ENCODE results near the gene CCDC144A.

DNA sequence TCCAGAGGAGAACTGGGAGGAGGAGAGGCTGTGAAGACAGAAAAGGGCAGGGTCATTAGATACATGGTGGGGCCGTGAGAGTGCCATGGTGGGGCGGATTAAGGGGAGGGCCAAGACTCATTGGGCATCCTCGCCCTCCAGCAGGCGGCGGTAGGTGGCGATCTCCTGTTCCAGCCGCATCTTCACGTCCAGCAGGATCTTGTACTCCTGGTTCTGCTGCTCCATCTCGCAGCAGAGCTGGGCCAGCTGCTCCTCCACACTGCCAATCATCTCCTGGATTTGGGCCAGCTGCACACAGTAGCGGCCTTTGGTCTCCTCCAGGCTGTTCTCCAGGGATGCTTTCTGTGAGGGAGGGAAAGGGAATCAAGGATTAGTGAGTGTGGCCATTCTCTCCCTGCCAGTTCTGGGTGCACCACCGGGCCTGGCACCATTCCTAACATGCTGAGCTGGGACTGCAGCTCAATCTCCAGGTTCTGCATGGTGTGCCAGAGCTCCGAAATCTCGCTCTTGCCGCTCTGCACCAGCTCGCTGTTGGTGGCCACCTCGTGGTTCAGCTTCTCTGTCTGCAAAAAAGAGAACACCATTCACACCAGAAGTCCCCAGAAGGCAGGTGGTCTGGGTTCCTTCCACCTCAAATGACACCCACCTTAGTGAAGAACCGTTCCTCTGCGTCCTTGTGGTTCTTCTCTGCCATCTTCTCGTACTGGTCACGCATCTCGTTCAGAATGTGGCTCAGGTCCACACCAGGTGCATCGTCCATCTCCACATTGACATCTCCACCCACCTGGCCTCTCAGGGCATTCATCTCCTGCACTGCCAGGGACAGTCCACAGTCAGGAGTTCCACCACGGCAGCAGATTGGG, 129.0 kb downstream of the CCDC144A start:
- TF ChIP-seq FOXM1 (IDR thresholded peaks at IDR 0.05; ENCODE audit: borderline replicate concordance), result no peak
- TF ChIP-seq TARDBP (IDR thresholded peaks at IDR 0.05), result no peak
- TF ChIP-seq BHLHE40 (IDR thresholded peaks at IDR 0.05; ENCODE audit: borderline replicate concordance), result no peak
- no peak for TF ChIP-seq SUZ12 (IDR thresholded peaks at IDR 0.05)
- no peak for TF ChIP-seq ARNT (IDR thresholded peaks at IDR 0.05)
- no peak for TF ChIP-seq ZNF384 (IDR thresholded peaks at IDR 0.05)
- TF ChIP-seq HDGF (IDR thresholded peaks at IDR 0.05; ENCODE audit: borderline replicate concordance), result no peak
- no peak for TF ChIP-seq FOXK2 (IDR thresholded peaks at IDR 0.05)
- TF ChIP-seq, protein P1, sequence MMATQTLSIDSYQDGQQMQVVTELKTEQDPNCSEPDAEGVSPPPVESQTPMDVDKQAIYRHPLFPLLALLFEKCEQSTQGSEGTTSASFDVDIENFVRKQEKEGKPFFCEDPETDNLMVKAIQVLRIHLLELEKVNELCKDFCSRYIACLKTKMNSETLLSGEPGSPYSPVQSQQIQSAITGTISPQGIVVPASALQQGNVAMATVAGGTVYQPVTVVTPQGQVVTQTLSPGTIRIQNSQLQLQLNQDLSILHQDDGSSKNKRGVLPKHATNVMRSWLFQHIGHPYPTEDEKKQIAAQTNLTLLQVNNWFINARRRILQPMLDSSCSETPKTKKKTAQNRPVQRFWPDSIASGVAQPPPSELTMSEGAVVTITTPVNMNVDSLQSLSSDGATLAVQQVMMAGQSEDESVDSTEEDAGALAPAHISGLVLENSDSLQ (IDR thresholded peaks at IDR 0.05), result no peak
- no peak for TF ChIP-seq SP1 (IDR thresholded peaks at IDR 0.05)
- TF ChIP-seq ELF4 (IDR thresholded peaks at IDR 0.05), result no peak
- TF ChIP-seq NFRKB (IDR thresholded peaks at IDR 0.05), result no peak
- no peak for TF ChIP-seq FOXA1 (IDR thresholded peaks at IDR 0.05)
- no peak for TF ChIP-seq LEF1 (IDR thresholded peaks at IDR 0.05; ENCODE audit: borderline replicate concordance)
